Neural cell (in vitro differentiated cells): ENCODE data around the gene OR6V1. TPM values are rescaled to one million over a fixed set of nuclear protein-coding genes. Genes with fewer than 3 reads are reported as not detected.
A peak's percentile ranks its signal among the peaks of the same experiment; 100 is the strongest.

Experiments used
- H2AFZ ChIP-seq: fragments of 200-600, 300-800 bp; sonication (generic), shearing (Covaris generic); 2 replicates; pipeline ENCODE4 v1.6.0; 2014; ENCODE audit warnings: low read depth, mild to moderate bottlenecking, antibody characterized with exemption, low read length, moderate library complexity
- H3F3A ChIP-seq: fragments of 200-600 bp; shearing (Covaris generic); 2 replicates; pipeline ENCODE4 v1.6.1; 2016; ENCODE audit warnings: mild to moderate bottlenecking, moderate library complexity, mixed read lengths, antibody characterized with exemption, low read length; ENCODE audit not compliant: insufficient read depth, poor library complexity, severe bottlenecking
- H3K27ac ChIP-seq: fragments of 200-600, 300-800 bp; sonication (generic), shearing (Covaris generic); 2 replicates; pipeline ENCODE4 v1.5.1; 2014; ENCODE audit warnings: mild to moderate bottlenecking, low read length, moderate library complexity
- H3K27me3 ChIP-seq: fragments of 300-800, 200-600 bp; sonication (generic), shearing (Covaris generic); 2 replicates; pipeline ENCODE4 v1.6.0; 2014; ENCODE audit warnings: mild to moderate bottlenecking, low read depth, low read length, moderate library complexity; ENCODE audit not compliant: insufficient read depth
- H3K36me3 ChIP-seq: fragments of 300-800, 200-600 bp; sonication (generic), shearing (Covaris generic); 2 replicates; pipeline ENCODE4 v1.5.1; 2014; ENCODE audit warnings: mild to moderate bottlenecking, antibody characterized with exemption, low read length, moderate library complexity; ENCODE audit not compliant: insufficient read depth
- H3K4me2 ChIP-seq: fragments of 300-800, 200-600 bp; sonication (generic), shearing (Covaris generic); 2 replicates; pipeline ENCODE4 v1.6.0; 2014; ENCODE audit warnings: mild to moderate bottlenecking, low read length
- H3K4me3 ChIP-seq: fragments of 300-800, 200-600 bp; sonication (generic), shearing (Covaris generic); 2 replicates; pipeline ENCODE4 v1.5.1; 2014; ENCODE audit warnings: mild to moderate bottlenecking, low read length, moderate library complexity
- H3K79me2 ChIP-seq: fragments of 200-600 bp; shearing (Covaris generic); replicated peaks from 2 replicates; pipeline ENCODE4 v1.6.0; 2014; ENCODE audit warnings: mild to moderate bottlenecking, low read length, moderate library complexity; ENCODE audit not compliant: insufficient read depth
- H3K9ac ChIP-seq: fragments of 300-800, 200-600 bp; sonication (generic), shearing (Covaris generic); 2 replicates; pipeline ENCODE4 v1.6.1; 2016; ENCODE audit warnings: mild to moderate bottlenecking, low read length, mixed read lengths
- H3K9me2 ChIP-seq: fragments of 200-600 bp; shearing (Covaris generic); 2 replicates; pipeline ENCODE4 v1.6.1; 2016; ENCODE audit warnings: mild to moderate bottlenecking, low read length, mixed read lengths; ENCODE audit not compliant: insufficient read depth
- H3K9me3 ChIP-seq: fragments of 200-600, 300-800 bp; sonication (generic), shearing (Covaris generic); 2 replicates; pipeline ENCODE4 v1.6.1; 2016; ENCODE audit warnings: mild to moderate bottlenecking, mixed run types, low read length, moderate library complexity, mixed read lengths
- H4K20me1 ChIP-seq: fragments of 200-600 bp; shearing (Covaris generic); 2 replicates; pipeline ENCODE4 v1.6.1; 2016; ENCODE audit warnings: mild to moderate bottlenecking, mixed run types; ENCODE audit not compliant: insufficient read depth
- CTCF ChIP-seq: fragments of 450-650 bp; IDR thresholded peaks from 2 replicates; pipeline ENCODE4 v1.5.1; 2014; ENCODE audit warnings: antibody characterized with exemption, mild to moderate bottlenecking, moderate library complexity; ENCODE audit not compliant: poor library complexity, severe bottlenecking
- EP300 ChIP-seq: fragments of 450-650 bp; conservative IDR thresholded peaks from 2 replicates; pipeline ENCODE4 v1.6.1; 2014; ENCODE audit warnings: antibody characterized with exemption, mild to moderate bottlenecking, moderate library complexity; ENCODE audit not compliant: poor library complexity, severe bottlenecking
- EZH2 ChIP-seq: fragments of 200-600, 300-800 bp; shearing (Covaris generic), sonication (generic); IDR thresholded peaks from 2 replicates; pipeline ENCODE4 v1.6.1; 2014; ENCODE audit warnings: antibody characterized with exemption, low read length, borderline replicate concordance, mild to moderate bottlenecking; ENCODE audit not compliant: insufficient read depth, poor library complexity, severe bottlenecking
- MXI1 ChIP-seq: fragments of 450-650 bp; conservative IDR thresholded peaks from 2 replicates; pipeline ENCODE4 v1.6.1; 2014; ENCODE audit warnings: antibody characterized with exemption, mild to moderate bottlenecking; ENCODE audit not compliant: poor library complexity, severe bottlenecking
- POLR2AphosphoS5 ChIP-seq: IDR thresholded peaks from 2 replicates; pipeline ENCODE4 v1.6.1; 2012
- RAD21 ChIP-seq: fragments of 450-650 bp; conservative IDR thresholded peaks from 2 replicates; pipeline ENCODE4 v1.6.1; 2014; ENCODE audit warnings: antibody characterized with exemption, mild to moderate bottlenecking, moderate library complexity
- REST ChIP-seq: IDR thresholded peaks from 2 replicates; pipeline ENCODE4 v1.6.1; 2012; ENCODE audit warnings: borderline replicate concordance
- SMC3 ChIP-seq: fragments of 450-650 bp; conservative IDR thresholded peaks from 2 replicates; pipeline ENCODE4 v1.6.1; 2014; ENCODE audit warnings: antibody characterized with exemption, mild to moderate bottlenecking, moderate library complexity; ENCODE audit not compliant: poor library complexity
- TAF1 ChIP-seq: IDR thresholded peaks from 2 replicates; pipeline ENCODE4 v1.6.1; 2012; ENCODE audit warnings: low read depth
- polyA plus RNA-seq: library from polyadenylated mRNA; depleted of rRNA; stranded (reverse); fragments of >200 nt; gene quantifications from 2 replicates; pipeline ENCODE4 v1.2.3, GENCODE V29; 2014

OR6V1 gene
- polyA plus RNA-seq, 1 donor from 2014 or later, result not detected

GRCh38 chr7:143043391-143043790 lies 8.8 kb upstream of the OR6V1 start:
- Histone ChIP-seq H3K9me2 (no peaks in the 10 kb centered on the region), H3K9me3 (no peaks in the 10 kb centered on the region), H3K79me2 (no peaks in the 10 kb centered on the region), H3F3A (no peaks in the 10 kb centered on the region), H2AFZ (no peak overlapping the region), H3K9ac (no peak overlapping the region), H3K4me3 (no peak overlapping the region), H3K27ac (no peak overlapping the region), H3K27me3 (no peaks in the 10 kb centered on the region), H4K20me1 (no peaks in the 10 kb centered on the region), H3K4me2 (no peak overlapping the region), H3K36me3 (no peaks in the 10 kb centered on the region)
- TF ChIP-seq EP300, result no peak
- TF ChIP-seq POLR2AphosphoS5, result no peak
- no peak for TF ChIP-seq RAD21
- no peak for TF ChIP-seq CTCF
- no peak for TF ChIP-seq REST
- TF ChIP-seq TAF1, result no peak
- no peak for TF ChIP-seq SMC3
- no peak for TF ChIP-seq EZH2
- no peak for TF ChIP-seq MXI1

GRCh38 chr7:143046426-143046851 lies 5.7 kb upstream of the OR6V1 start:
- Histone ChIP-seq H3K9me2 (no peaks in the 10 kb centered on the region), H3K9me3 (no peaks in the 10 kb centered on the region), H2AFZ (no peak overlapping the region), H3K4me3 (no peak overlapping the region), H3K27me3 (no peaks in the 10 kb centered on the region), H3K4me2 (no peak overlapping the region), H3K79me2 (no peaks in the 10 kb centered on the region), H4K20me1 (no peaks in the 10 kb centered on the region), H3F3A (no peaks in the 10 kb centered on the region), H3K27ac (no peak overlapping the region), H3K9ac (no peak overlapping the region), H3K36me3 (no peaks in the 10 kb centered on the region)
- TF ChIP-seq MXI1, result no peak
- TF ChIP-seq EP300, result peak; percentile 42
- no peak for TF ChIP-seq POLR2AphosphoS5
- TF ChIP-seq CTCF, result no peak
- no peak for TF ChIP-seq EZH2
- no peak for TF ChIP-seq REST
